SU-DHL-6 (cell line): ENCODE measurements around the gene CPAMD8.
A peak's percentile ranks its signal among the peaks of the same experiment; 100 is the strongest.

ENCODE experiments used
- H2AFZ ChIP-seq: fragments of 200-600 bp; sonication (generic); 2 replicates; pipeline ENCODE4 v1.6.1; 2014; ENCODE audit warnings: low read depth, mild to moderate bottlenecking, moderate library complexity, mixed read lengths, antibody characterized with exemption, low read length; ENCODE audit not compliant: severe bottlenecking
- H3F3A ChIP-seq: fragments of 200-600 bp; shearing (Covaris generic); 2 replicates; pipeline ENCODE4 v1.6.0; 2016; ENCODE audit warnings: antibody characterized with exemption, mild to moderate bottlenecking; ENCODE audit not compliant: insufficient read depth
- H3K27ac ChIP-seq: fragments of 200-600 bp; sonication (generic); 2 replicates; pipeline ENCODE4 v1.5.1; 2016; ENCODE audit warnings: low read depth, mild to moderate bottlenecking, low read length, moderate library complexity, mixed read lengths
- H3K27me3 ChIP-seq: fragments of 200-600 bp; sonication (generic), shearing (Covaris generic); 2 replicates; pipeline ENCODE4 v1.6.0; 2014; ENCODE audit warnings: mild to moderate bottlenecking, low read length
- H3K36me3 ChIP-seq: fragments of 200-600 bp; sonication (generic); 2 replicates; pipeline ENCODE4 v1.6.1; 2014; ENCODE audit warnings: mild to moderate bottlenecking, low read length, mixed read lengths
- H3K4me2 ChIP-seq: fragments of 300-600, 200-600 bp; shearing (Covaris generic), sonication (generic); 2 replicates; pipeline ENCODE4 v1.6.0; 2014; ENCODE audit warnings: low read length, low read depth, mild to moderate bottlenecking; ENCODE audit not compliant: poor library complexity, severe bottlenecking
- H3K4me3 ChIP-seq: fragments of 200-600 bp; sonication (generic); 2 replicates; pipeline ENCODE4 v1.5.1; 2014; ENCODE audit warnings: antibody characterized with exemption, low read length, mild to moderate bottlenecking, mixed read lengths; ENCODE audit not compliant: insufficient read depth, poor library complexity, severe bottlenecking
- H3K79me2 ChIP-seq: fragments of 200-600 bp; sonication (generic); 2 replicates; pipeline ENCODE4 v1.6.1; 2014; ENCODE audit warnings: mild to moderate bottlenecking, low read length, moderate library complexity; ENCODE audit not compliant: insufficient read depth
- H3K9ac ChIP-seq: fragments of 200-600 bp; sonication (generic); 2 replicates; pipeline ENCODE4 v1.7.0; 2014; ENCODE audit warnings: mild to moderate bottlenecking, low read length
- H3K9me2 ChIP-seq: fragments of 200-600 bp; sonication (generic); replicated peaks from 2 replicates; pipeline ENCODE4 v1.6.1; 2014; ENCODE audit warnings: low read length; ENCODE audit not compliant: insufficient read depth
- H3K9me3 ChIP-seq: fragments of 200-600 bp; sonication (generic); 2 replicates; pipeline ENCODE4 v1.6.1; 2014; ENCODE audit warnings: low read length, mixed read lengths; ENCODE audit not compliant: insufficient read depth
- H4K20me1 ChIP-seq: fragments of 200-600 bp; sonication (generic); 2 replicates; pipeline ENCODE4 v1.6.1; 2014; ENCODE audit warnings: low read depth, mild to moderate bottlenecking, antibody characterized with exemption, low read length, moderate library complexity, mixed read lengths
- CTCF ChIP-seq: fragments of 200-600 bp; sonication (generic); IDR thresholded peaks from one replicate; pipeline ENCODE4 v1.5.1; 2017; ENCODE audit warnings: antibody characterized with exemption, mild to moderate bottlenecking, low read length, moderate library complexity; ENCODE audit not compliant: insufficient read depth, poor library complexity, severe bottlenecking
- EZH2phosphoT487 ChIP-seq: fragments of 200-600 bp; sonication (generic), shearing (Covaris generic); conservative IDR thresholded peaks from 2 replicates; pipeline ENCODE4 v1.6.1; 2018; ENCODE audit warnings: mild to moderate bottlenecking, antibody characterized with exemption, low read length, moderate library complexity, mixed read lengths

The CPAMD8 gene

GRCh38 chr19:16894080-16894479 is 132.5 kb downstream of the CPAMD8 start:
- no peaks in the 10 kb centered on the region for H3K9me2 ChIP-seq
- H3K4me2 ChIP-seq, result no peak overlapping the region
- no peak overlapping the region for H2AFZ ChIP-seq
- no peak overlapping the region for H3K4me3 ChIP-seq
- TF ChIP-seq EZH2phosphoT487, result no peak
- no peak for TF ChIP-seq CTCF
- H3K36me3 ChIP-seq, result no peaks in the 10 kb centered on the region
- H3K9ac ChIP-seq, result no peak overlapping the region
- no peaks in the 10 kb centered on the region for H4K20me1 ChIP-seq
- H3K79me2 ChIP-seq, result no peaks in the 10 kb centered on the region
- H3K27me3 ChIP-seq, result no peaks in the 10 kb centered on the region
- no peaks in the 10 kb centered on the region for H3F3A ChIP-seq
- no peaks in the 10 kb centered on the region for H3K9me3 ChIP-seq
- peak overlapping the region; percentile 65 for H3K27ac ChIP-seq

GRCh38 chr19:16893686-16893989 is 133.0 kb downstream of the CPAMD8 start:
- H3K27me3 ChIP-seq, result no peaks in the 10 kb centered on the region
- H3K9ac ChIP-seq, result no peak overlapping the region
- peak overlapping the region; percentile 11 for H3K4me2 ChIP-seq
- no peaks in the 10 kb centered on the region for H3K36me3 ChIP-seq
- TF ChIP-seq EZH2phosphoT487 (no peak), CTCF (no peak)
- H3K9me3 ChIP-seq, result no peaks in the 10 kb centered on the region
- no peaks in the 10 kb centered on the region for H3K9me2 ChIP-seq
- H2AFZ ChIP-seq, result no peak overlapping the region
- no peaks in the 10 kb centered on the region for H3F3A ChIP-seq
- no peaks in the 10 kb centered on the region for H4K20me1 ChIP-seq
- H3K4me3 ChIP-seq, result no peak overlapping the region
- no peaks in the 10 kb centered on the region for H3K79me2 ChIP-seq
- H3K27ac ChIP-seq, result peak overlapping the region; percentile 65

- Histone ChIP-seq H2AFZ (no peak overlapping the region), H3F3A (no peaks in the 10 kb centered on the region), H4K20me1 (no peaks in the 10 kb centered on the region), H3K4me3 (no peak overlapping the region), H3K36me3 (no peaks in the 10 kb centered on the region), H3K27me3 (no peaks in the 10 kb centered on the region), H3K4me2 (peak overlapping the region; percentile 11), H3K79me2 (no peaks in the 10 kb centered on the region), H3K9me2 (no peaks in the 10 kb centered on the region), H3K9me3 (no peaks in the 10 kb centered on the region), H3K9ac (peak overlapping the region; percentile 1; the same call in 1 of the 2 replicates), H3K27ac (peak overlapping the region; percentile 65)
- TF ChIP-seq EZH2phosphoT487 (no peak), CTCF (no peak)
These were observed 133.5 kb downstream of the CPAMD8 start for GRCh38 chr19:16892868-16893685.
